Tibial artery (tissue), 4 donors: Measurements from ENCODE around the gene TXNIP.

ENCODE experiments used
- DNase-seq, 2 donors: peaks; one replicate each; pipeline ENCODE4 v3.0.0-alpha.2; 2019
- H3K27ac ChIP-seq, 2 donors: fragments of 200-600 bp; sonication (generic) in 1 of 2; 1 replicate in 1 of 2; 2 replicates in 1 of 2; pipeline ENCODE4 v1.5.1; 2018 to 2019; ENCODE audit warnings: mild to moderate bottlenecking in 1 of 2
- H3K27me3 ChIP-seq, 2 donors: fragments of 200-600 bp; sonication (generic) in 1 of 2; one replicate each; pipeline versions ENCODE4 v1.5.1 to v1.6.0; 2016 to 2019
- H3K36me3 ChIP-seq, 3 donors: fragments of 200-600 bp; sonication (generic) in 2 of 3; one replicate each; pipeline ENCODE4 v1.5.1; 2016 to 2019; ENCODE audit warnings: mild to moderate bottlenecking in 2 of 3
- H3K4me1 ChIP-seq, 4 donors: fragments of 200-600 bp; sonication (generic) in 2 of 4; 1 replicate in 3 of 4; 2 replicates in 1 of 4; pipeline ENCODE4 v1.5.1; 2016 to 2019
- H3K4me3 ChIP-seq, 2 donors: fragments of 200-600 bp; sonication (generic) in 1 of 2; 1 replicate in 1 of 2; 2 replicates in 1 of 2; pipeline ENCODE4 v1.5.1; 2018 to 2019; ENCODE audit warnings: mild to moderate bottlenecking in 2 of 2
- H3K9me3 ChIP-seq, 3 donors: fragments of 200-600 bp; sonication (generic) in 1 of 3; one replicate each; pipeline ENCODE4 v1.5.1; 2016 to 2019
- CTCF ChIP-seq, 2 experiments: fragments of 200-600 bp in 1 of 2; fragments of 450-650 bp in 1 of 2; IDR thresholded peaks; one replicate each; pipeline ENCODE4 v1.5.1; 2017 to 2019; ENCODE audit warnings: antibody characterized with exemption in 2 of 2, mild to moderate bottlenecking in 1 of 2, moderate library complexity in 1 of 2
- intact Hi-C: fragments of 100-400 bp; cut with DNase I; formaldehyde crosslinking; loops from one replicate; pipeline ENCODE4 v1.15.0; 2023; ENCODE audit warnings: low total_unique reads

Gene TXNIP

DNA sequence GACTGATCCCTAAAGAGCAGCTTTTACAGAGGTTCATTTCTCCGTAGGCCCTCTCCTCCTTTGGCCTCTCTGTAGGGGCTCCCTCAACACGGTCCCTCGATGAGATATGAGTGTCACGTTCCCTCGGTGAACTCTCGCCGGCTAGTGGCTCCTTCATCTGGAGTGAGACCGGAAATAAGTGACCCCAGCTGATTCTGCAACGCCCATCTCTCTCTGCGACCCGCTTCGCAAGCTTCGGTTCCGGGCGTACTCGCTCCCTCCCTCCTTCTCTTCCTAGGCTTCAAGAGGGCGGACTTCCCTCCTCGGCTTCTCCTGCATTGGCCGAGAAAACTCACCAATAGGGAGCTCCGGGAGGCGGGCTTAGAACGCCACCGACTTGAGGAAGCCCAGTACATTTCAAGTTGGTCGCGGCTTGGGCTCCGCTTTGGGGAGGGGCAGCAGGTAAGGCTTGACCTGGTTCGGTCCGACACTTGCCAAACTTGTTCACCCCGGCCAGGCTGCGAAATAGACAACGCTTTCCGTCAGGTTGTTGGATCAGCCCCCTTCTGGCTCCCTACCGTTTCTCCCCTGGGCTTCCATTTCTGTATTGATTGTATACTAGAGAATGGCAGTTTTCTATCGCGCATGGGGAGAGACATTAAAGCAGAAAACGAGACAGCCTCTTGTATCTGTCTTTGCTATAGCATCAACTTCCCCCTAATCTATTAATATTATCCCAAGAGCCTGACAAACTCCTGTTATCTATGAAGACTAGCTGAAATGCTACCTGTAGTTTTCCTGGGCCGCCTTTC is 31.9 kb downstream of the TXNIP start, which contains the start of the genes ANKRD34A and POLR3GL:
ANKRD34A (minus strand) TSS at position 248 of the 791 bp plus-strand sequence. CDS start 2,816 bp downstream, outside the sequence.
POLR3GL (plus strand) TSS at position 363 of the 791 bp plus-strand sequence. CDS start 10,176 bp downstream, outside the sequence.
- intact Hi-C loops, result loop anchor here (10.0 kb wide), 1 partner anchor 50 kb away; the partner anchor contains the start of genes ITGA10 and PEX11B
- Histone ChIP-seq H3K9me3 (no peaks in the 10 kb centered on the region), H3K27me3 (no peaks in the 10 kb centered on the region), H3K27ac (peak within 1 kb of the TSS; percentile 84 to 96), H3K36me3 (peaks cover 0 to 7% (median 0%) of the 10 kb centered on the region in 3 donors), H3K4me1 (peaks cover 5 to 44% (median 34%) of the 10 kb centered on the region in 4 donors), H3K4me3 (peak within 1 kb of the TSS; percentile 59 to 75)
- TF ChIP-seq CTCF (IDR thresholded peaks at IDR 0.05), result no peak
- DNase-seq, result peak; percentile 98

- Histone ChIP-seq H3K27me3 (no peaks in the 10 kb centered on the region), H3K27ac (peak overlapping the region; percentile 84 to 96), H3K9me3 (no peaks in the 10 kb centered on the region), H3K4me3 (peak overlapping the region; percentile 59 to 75), H3K36me3 (peaks cover 0 to 7% (median 0%) of the 10 kb centered on the region in 3 donors), H3K4me1 (peaks cover 5 to 50% (median 39%) of the 10 kb centered on the region in 4 donors)
- DNase-seq, result no peak
- intact Hi-C loops, result loop anchor here (10.0 kb wide), 1 partner anchor 49 kb away; the partner anchor contains the start of genes ITGA10 and PEX11B
- TF ChIP-seq CTCF (IDR thresholded peaks at IDR 0.05), result no peak
Measured at GRCh38 chr1:145963265-145964019, 32.9 kb downstream of the TXNIP start.

DNA sequence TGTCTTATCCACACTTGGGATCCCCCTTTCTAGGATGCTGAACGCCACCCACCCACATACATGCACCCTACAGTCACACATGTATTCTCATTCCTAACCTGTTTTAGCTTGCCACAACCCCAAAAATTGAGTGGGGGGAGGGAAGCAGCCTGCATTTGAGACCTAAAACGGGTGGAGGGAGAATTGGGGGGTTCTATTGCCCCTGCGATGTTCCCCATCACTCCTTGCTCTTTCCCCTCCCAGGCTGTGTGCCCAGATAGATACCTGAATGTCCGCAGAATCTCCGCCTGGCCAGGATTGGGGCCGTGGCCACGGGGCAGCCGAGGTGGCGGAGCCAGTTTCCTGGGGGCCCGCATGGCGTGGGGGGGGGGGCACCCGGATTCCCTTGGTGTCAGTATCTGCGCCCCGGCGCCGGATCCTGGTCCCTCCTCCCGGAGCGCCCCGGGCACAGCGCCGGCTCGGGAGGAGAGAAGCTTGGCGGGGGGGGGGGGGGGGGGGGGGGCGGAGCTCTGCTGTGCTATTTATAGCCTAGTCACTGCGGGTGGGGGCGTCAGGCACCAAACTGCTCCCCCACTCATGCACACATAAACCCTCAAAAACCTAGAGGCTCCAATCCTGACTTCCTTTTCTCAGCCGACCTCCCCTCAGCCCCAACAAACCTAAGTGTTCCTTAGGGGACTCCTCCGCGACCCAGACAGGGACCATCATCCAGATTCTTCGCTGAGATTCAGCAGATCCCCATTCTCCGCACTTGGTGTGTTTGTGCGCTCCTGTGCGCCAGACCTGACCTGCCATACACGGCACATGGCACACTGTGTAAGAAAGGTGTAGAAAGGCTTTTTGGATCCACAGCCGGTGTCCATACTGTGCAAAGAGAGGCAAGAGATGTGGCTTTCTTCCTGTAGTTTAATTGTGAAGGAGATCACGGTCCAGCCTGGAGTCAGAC is 33.9 kb downstream of the TXNIP start:
- peaks cover 5 to 54% (median 41%) of the 10 kb centered on the region in 4 donors for H3K4me1 ChIP-seq
- intact Hi-C loops, result loop anchor here (10.0 kb wide), 1 partner anchor 48 kb away; the partner anchor contains the start of genes ITGA10 and PEX11B
- DNase-seq, result peak; percentile 48 to 83
- H3K27ac ChIP-seq, result peak overlapping the region; percentile 84 to 96
- no peaks in the 10 kb centered on the region for H3K9me3 ChIP-seq
- H3K36me3 ChIP-seq, result peaks cover 0 to 4% (median 0%) of the 10 kb centered on the region in 3 donors
- peak overlapping the region; percentile 55 to 58 for H3K4me3 ChIP-seq
- no peak for TF ChIP-seq CTCF (IDR thresholded peaks at IDR 0.05)
- no peaks in the 10 kb centered on the region for H3K27me3 ChIP-seq

DNA sequence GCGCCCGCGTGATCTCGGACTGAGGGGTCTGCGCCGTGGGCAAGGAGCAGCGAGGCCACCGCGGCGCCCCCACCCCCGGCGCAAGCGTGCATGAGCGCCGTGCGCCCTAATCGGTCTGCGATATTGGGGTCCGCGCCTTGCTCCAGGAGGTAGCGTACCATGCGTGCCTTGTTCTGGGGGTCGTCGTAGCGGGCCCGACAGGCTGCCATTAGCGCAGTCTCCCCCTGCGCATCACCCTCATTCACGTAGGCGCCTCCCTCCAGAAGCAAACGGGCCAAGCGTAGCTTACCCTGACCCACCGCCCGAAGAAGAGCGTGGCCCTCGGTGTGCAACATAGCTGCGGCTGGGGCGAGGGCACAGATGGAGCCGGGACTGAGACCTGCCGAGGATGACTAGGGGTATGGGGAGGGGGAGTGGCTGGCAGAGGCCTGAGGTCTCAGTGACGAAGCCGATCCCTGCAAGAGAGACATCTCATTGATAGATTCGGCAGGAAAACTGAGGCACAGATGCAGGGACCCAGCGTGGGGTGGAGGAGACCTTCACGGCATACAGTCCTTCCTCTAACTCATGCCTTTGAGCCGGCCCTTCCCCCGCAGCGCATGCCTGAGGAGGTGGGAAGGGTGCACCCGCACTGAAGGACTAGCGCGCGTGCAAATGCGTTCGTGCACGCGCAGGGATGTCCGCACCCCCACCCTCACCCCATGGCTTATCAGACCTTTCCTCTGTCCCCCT is 34.8 kb downstream of the TXNIP start:
- H3K27ac ChIP-seq, result peak overlapping the region; percentile 84 to 96
- peak overlapping the region; percentile 55 to 58 for H3K4me3 ChIP-seq
- H3K4me1 ChIP-seq, result peaks cover 5 to 54% (median 44%) of the 10 kb centered on the region in 4 donors
- H3K36me3 ChIP-seq, result no peaks in the 10 kb centered on the region
- H3K27me3 ChIP-seq, result no peaks in the 10 kb centered on the region
- TF ChIP-seq CTCF (IDR thresholded peaks at IDR 0.05), result no peak
- intact Hi-C loops, result loop anchor here (10.0 kb wide), 1 partner anchor 47 kb away; the partner anchor contains the start of genes ITGA10 and PEX11B
- H3K9me3 ChIP-seq, result no peaks in the 10 kb centered on the region
- DNase-seq, result peak; percentile 53 to 85
